Activated CD4-positive, alpha-beta T cell treated with anti-CD3 and anti-CD28 coated beads, Interleukin-2, amount 10 ng/mL, durations not matched to agents 7 days and 5 days (primary cell): Measurements from ENCODE around the gene MAPK6. TPM values are rescaled to one million over a fixed set of nuclear protein-coding genes. Genes with fewer than 3 reads are reported as not detected.

Source experiments
- total RNA-seq, 2 experiments: library from RNA; stranded (reverse); gene quantifications; one replicate each; pipeline ENCODE4 v1.2.3, GENCODE V29; 2021

Gene MAPK6
- total RNA-seq, 2 experiments from 2014 or later: 23.4 to 25.4 TPM

Other genes with a start within 250 kb of the MAPK6 start
- 10 to 100 TPM; 66.0 to 66.1 TPM for gene TMOD3, start 189.6 kb upstream of the MAPK6 start, total RNA-seq
- gene LEO1, start 47.4 kb upstream of the MAPK6 start, total RNA-seq: 10 to 100 TPM; 32.0 to 34.4 TPM
- gene BCL2L10, start 93.6 kb downstream of the MAPK6 start, total RNA-seq: under 1 TPM in 1 of 2 experiments, not detected in 1; 0.27 TPM
- gene GNB5, start 172.2 kb downstream of the MAPK6 start, total RNA-seq: 10 to 100 TPM; 28.5 to 34.2 TPM